Effector memory CD8-positive, alpha-beta T cell (primary cell): Measurements from ENCODE around the gene C9orf43.
A peak's percentile ranks its signal among the peaks of the same experiment; 100 is the strongest.

Experiments
- ATAC-seq: fragments of 150-1000 bp; cut with Tn5 transposase; replicated peaks from 2 replicates; pipeline ENCODE4 v1.10.0; 2021; ENCODE audit warnings: mild to moderate bottlenecking, moderate library complexity
- DNase-seq, 3 experiments: peaks; one replicate each; pipeline ENCODE4 v3.0.0; 2021
- H3K27ac Mint-ChIP-seq, 2 donors: one replicate each; pipeline ENCODE4 v1.8.0; 2022; ENCODE audit warnings: mild to moderate bottlenecking in 2 of 2, mixed read lengths in 2 of 2, moderate library complexity in 2 of 2
- H3K27me3 Mint-ChIP-seq, 2 donors: one replicate each; pipeline ENCODE4 v1.8.0; 2022; ENCODE audit warnings: mixed read lengths in 2 of 2
- H3K36me3 Mint-ChIP-seq: one replicate; pipeline ENCODE4 v1.8.0; 2022; ENCODE audit warnings: mild to moderate bottlenecking, moderate library complexity, mixed read lengths; ENCODE audit not compliant: insufficient read depth
- H3K4me1 Mint-ChIP-seq, 2 donors: one replicate each; pipeline ENCODE4 v1.8.0; 2022; ENCODE audit warnings: low read depth in 2 of 2, mixed read lengths in 2 of 2
- H3K4me3 Mint-ChIP-seq, 2 donors: one replicate each; pipeline ENCODE4 v1.8.0; 2022; ENCODE audit warnings: mild to moderate bottlenecking in 2 of 2, mixed read lengths in 2 of 2, moderate library complexity in 2 of 2
- H3K9me3 Mint-ChIP-seq, 2 donors: one replicate each; pipeline ENCODE4 v1.8.0; 2022; ENCODE audit warnings: mixed read lengths in 2 of 2

C9orf43 gene

GRCh38 chr9:113452113-113452605 is 41.6 kb downstream of the C9orf43 start:
- DNase-seq, result no peak
- Mint-ChIP-seq H3K36me3 (no peaks in the 10 kb centered on the region), H3K9me3 (no peaks in the 10 kb centered on the region), H3K4me3 (no peak overlapping the region), H3K27ac (no peak overlapping the region), H3K27me3 (no peaks in the 10 kb centered on the region), H3K4me1 (peaks cover 2 to 3% of the 10 kb centered on the region in 2 donors)
- no peak for ATAC-seq

- Mint-ChIP-seq H3K4me1 (peaks cover 2 to 3% of the 10 kb centered on the region in 2 donors), H3K27me3 (no peaks in the 10 kb centered on the region), H3K36me3 (no peaks in the 10 kb centered on the region), H3K4me3 (no peak overlapping the region), H3K27ac (peak overlapping the region in 1 of 2 donors; percentile 83), H3K9me3 (no peaks in the 10 kb centered on the region)
- ATAC-seq, result no peak
- no peak for DNase-seq
Observed at GRCh38 chr9:113454914-113455761, 44.6 kb downstream of the C9orf43 start.

- no peak for DNase-seq
- no peak for ATAC-seq
- Mint-ChIP-seq H3K36me3 (no peaks in the 10 kb centered on the region), H3K4me1 (peaks cover 0 to 2% of the 10 kb centered on the region in 2 donors), H3K27me3 (no peaks in the 10 kb centered on the region), H3K27ac (peak overlapping the region in 1 of 2 donors; percentile 83), H3K9me3 (no peaks in the 10 kb centered on the region), H3K4me3 (no peak overlapping the region)
Observed at GRCh38 chr9:113456235-113456634, 45.7 kb downstream of the C9orf43 start.

GRCh38 chr9:113461285-113461684 is 50.7 kb downstream of the C9orf43 start:
- no peaks in the 10 kb centered on the region for H3K36me3 Mint-ChIP-seq
- no peak overlapping the region for H3K27ac Mint-ChIP-seq
- H3K4me1 Mint-ChIP-seq, result peaks cover 0 to 2% of the 10 kb centered on the region in 2 donors
- DNase-seq (no peak), ATAC-seq (no peak)
- no peaks in the 10 kb centered on the region for H3K27me3 Mint-ChIP-seq
- no peak overlapping the region for H3K4me3 Mint-ChIP-seq
- H3K9me3 Mint-ChIP-seq, result no peaks in the 10 kb centered on the region

GRCh38 chr9:113461943-113462342 is 51.4 kb downstream of the C9orf43 start:
- Mint-ChIP-seq H3K9me3 (no peaks in the 10 kb centered on the region), H3K36me3 (no peaks in the 10 kb centered on the region), H3K27ac (no peak overlapping the region), H3K27me3 (no peaks in the 10 kb centered on the region), H3K4me1 (peaks cover 0 to 2% of the 10 kb centered on the region in 2 donors), H3K4me3 (no peak overlapping the region)
- DNase-seq (no peak), ATAC-seq (no peak)

GRCh38 chr9:113462781-113463286 is 52.3 kb downstream of the C9orf43 start:
- H3K4me3 Mint-ChIP-seq, result no peak overlapping the region
- DNase-seq, result no peak
- H3K27ac Mint-ChIP-seq, result no peak overlapping the region
- no peaks in the 10 kb centered on the region for H3K36me3 Mint-ChIP-seq
- H3K9me3 Mint-ChIP-seq, result no peaks in the 10 kb centered on the region
- no peaks in the 10 kb centered on the region for H3K27me3 Mint-ChIP-seq
- peaks cover 0 to 2% of the 10 kb centered on the region in 2 donors for H3K4me1 Mint-ChIP-seq
- no peak for ATAC-seq

GRCh38 chr9:113463418-113464285 is 53.1 kb downstream of the C9orf43 start, which contains the start of gene RGS3:
Gene RGS3 (plus strand): TSS chr9:113463727. CDS start chr9:113463803, 76 bp downstream.
- Mint-ChIP-seq H3K4me3 (peak within 1 kb of the TSS in 1 of 2 donors; percentile 66), H3K9me3 (no peaks in the 10 kb centered on the region), H3K27ac (no peak within 1 kb of the TSS), H3K36me3 (no peaks in the 10 kb centered on the region), H3K4me1 (peaks cover 0 to 2% of the 10 kb centered on the region in 2 donors), H3K27me3 (no peaks in the 10 kb centered on the region)
- ATAC-seq, result peak; percentile 67
- no peak for DNase-seq

- no peaks in the 10 kb centered on the region for H3K27me3 Mint-ChIP-seq
- ATAC-seq, result no peak
- H3K4me3 Mint-ChIP-seq, result peak overlapping the region in 1 of 2 donors; percentile 66
- H3K4me1 Mint-ChIP-seq, result peaks cover 0 to 2% of the 10 kb centered on the region in 2 donors
- no peak overlapping the region for H3K27ac Mint-ChIP-seq
- H3K36me3 Mint-ChIP-seq, result no peaks in the 10 kb centered on the region
- no peak for DNase-seq
- H3K9me3 Mint-ChIP-seq, result no peaks in the 10 kb centered on the region
Observed at GRCh38 chr9:113464286-113464660, 53.7 kb downstream of the C9orf43 start.

- peak overlapping the region; percentile 30 to 58 for H3K27ac Mint-ChIP-seq
Observed at GRCh38 chr9:113465599-113466140, 55.1 kb downstream of the C9orf43 start.

GRCh38 chr9:113467183-113467582 is 56.6 kb downstream of the C9orf43 start:
- no peak for ATAC-seq
- Mint-ChIP-seq H3K9me3 (no peaks in the 10 kb centered on the region), H3K36me3 (no peaks in the 10 kb centered on the region), H3K4me1 (peaks cover 0 to 2% of the 10 kb centered on the region in 2 donors), H3K27ac (no peak overlapping the region), H3K4me3 (no peak overlapping the region), H3K27me3 (no peaks in the 10 kb centered on the region)
- DNase-seq, result no peak

More at GRCh38 chr9:113465599-113466140, 55.1 kb downstream of the C9orf43 start:
- Mint-ChIP-seq H3K36me3 (no peaks in the 10 kb centered on the region), H3K4me3 (no peak overlapping the region), H3K4me1 (peaks cover 0 to 2% of the 10 kb centered on the region in 2 donors), H3K9me3 (no peaks in the 10 kb centered on the region), H3K27me3 (no peaks in the 10 kb centered on the region)
- DNase-seq, result no peak
- no peak for ATAC-seq

GRCh38 chr9:113468716-113469448 is 58.3 kb downstream of the C9orf43 start:
- DNase-seq (no peak), ATAC-seq (no peak)
- Mint-ChIP-seq H3K36me3 (no peaks in the 10 kb centered on the region), H3K4me1 (peaks cover 0 to 2% of the 10 kb centered on the region in 2 donors), H3K27me3 (no peaks in the 10 kb centered on the region), H3K4me3 (no peak overlapping the region), H3K9me3 (no peaks in the 10 kb centered on the region), H3K27ac (no peak overlapping the region)

GRCh38 chr9:113471143-113471542 is 60.6 kb downstream of the C9orf43 start:
- Mint-ChIP-seq H3K27ac (peak overlapping the region in 1 of 2 donors; percentile 77), H3K36me3 (peaks cover 3% of the 10 kb centered on the region), H3K27me3 (no peaks in the 10 kb centered on the region), H3K4me1 (no peaks in the 10 kb centered on the region), H3K4me3 (no peak overlapping the region), H3K9me3 (no peaks in the 10 kb centered on the region)
- no peak for DNase-seq
- ATAC-seq, result no peak
